Prostate gland (tissue), 2 donors: ENCODE results near the gene PAX5. TPM values are rescaled to one million over a fixed set of nuclear protein-coding genes. Genes with fewer than 3 reads are reported as not detected.

Experiments
- DNase-seq: peaks from one replicate; pipeline ENCODE4 v3.0.0-alpha.2; 2019; ENCODE audit warnings: low spot score
- H3K27ac ChIP-seq, 2 donors: fragments of 200-600 bp; sonication (generic); 2 replicates each; pipeline ENCODE4 v1.5.1; 2017 to 2019
- H3K27me3 ChIP-seq: fragments of 200-600 bp; sonication (generic); replicated peaks from 2 replicates; pipeline ENCODE4 v1.5.1; 2019; ENCODE audit not compliant: insufficient read depth
- H3K36me3 ChIP-seq, 2 donors: fragments of 200-600 bp; sonication (generic); 1 replicate in 1 of 2; 2 replicates in 1 of 2; pipeline versions ENCODE4 v1.5.1 to v1.8.1; 2017 to 2019
- H3K4me1 ChIP-seq: fragments of 200-600 bp; sonication (generic); replicated peaks from 2 replicates; pipeline ENCODE4 v1.5.1; 2019
- H3K4me3 ChIP-seq, 2 donors: fragments of 200-600 bp; sonication (generic); 2 replicates each; pipeline ENCODE4 v1.5.1; 2017 to 2019
- H3K9me3 ChIP-seq: fragments of 200-600 bp; sonication (generic); 2 replicates; pipeline ENCODE4 v1.5.1; 2017
- POLR2A ChIP-seq: fragments of 450-650 bp; IDR thresholded peaks from one replicate; pipeline ENCODE4 v1.6.1; 2016; ENCODE audit warnings: antibody characterized with exemption, mild to moderate bottlenecking
- POLR2AphosphoS5 ChIP-seq: sonication (generic); formaldehyde crosslinking; IDR thresholded peaks from one replicate; pipeline ENCODE4 v1.6.1; 2017; ENCODE audit warnings: antibody characterized with exemption
- WGBS: methylation state at CpG from one replicate; pipeline ENCODE4 v1.1.5; 2018; 5-methylcytosine and 5-hydroxymethylcytosine counted together
- intact Hi-C: fragments of 100-400 bp; cut with DNase I; formaldehyde crosslinking; loops from one replicate; pipeline ENCODE4 v1.14.2; 2022
- total RNA-seq, 2 donors: library from RNA; depleted of rRNA; stranded (reverse); fragments of >200 nt; gene quantifications; one replicate each; pipeline ENCODE4 v1.1.0, GENCODE V29; 2016
- TF ChIP-seq, protein P1 (sequence below), 4 experiments: fragments of 200-600 bp in 2 of 4; fragments of 450-650 bp in 2 of 4; sonication (generic) in 2 of 4; IDR thresholded peaks; 1 replicate in 3 of 4; 2 replicates in 1 of 4; pipeline ENCODE4 v1.5.1; 2016 to 2019; ENCODE audit warnings: antibody characterized with exemption in 4 of 4, mild to moderate bottlenecking in 2 of 4, moderate library complexity in 2 of 4

The PAX5 gene
- total RNA-seq, 2 donors from 2014 or later = 0.05 to 0.11 TPM

GRCh38 chr9:36895744-36896260 lies 138.3 kb downstream of the PAX5 start:
- H3K4me3 ChIP-seq = no peak overlapping the region
- H3K27me3 ChIP-seq = peaks cover 2% of the 10 kb centered on the region
- intact Hi-C loops = no loop called here
- H3K27ac ChIP-seq = no peak overlapping the region
- WGBS = 66% methylated on average over 5 of the region's 5 CpGs
- DNase-seq = no peak
- H3K36me3 ChIP-seq = no peaks in the 10 kb centered on the region
- no peaks in the 10 kb centered on the region for H3K9me3 ChIP-seq
- TF ChIP-seq POLR2AphosphoS5 (no peak), POLR2A (no peak)
- TF ChIP-seq, protein P1, sequence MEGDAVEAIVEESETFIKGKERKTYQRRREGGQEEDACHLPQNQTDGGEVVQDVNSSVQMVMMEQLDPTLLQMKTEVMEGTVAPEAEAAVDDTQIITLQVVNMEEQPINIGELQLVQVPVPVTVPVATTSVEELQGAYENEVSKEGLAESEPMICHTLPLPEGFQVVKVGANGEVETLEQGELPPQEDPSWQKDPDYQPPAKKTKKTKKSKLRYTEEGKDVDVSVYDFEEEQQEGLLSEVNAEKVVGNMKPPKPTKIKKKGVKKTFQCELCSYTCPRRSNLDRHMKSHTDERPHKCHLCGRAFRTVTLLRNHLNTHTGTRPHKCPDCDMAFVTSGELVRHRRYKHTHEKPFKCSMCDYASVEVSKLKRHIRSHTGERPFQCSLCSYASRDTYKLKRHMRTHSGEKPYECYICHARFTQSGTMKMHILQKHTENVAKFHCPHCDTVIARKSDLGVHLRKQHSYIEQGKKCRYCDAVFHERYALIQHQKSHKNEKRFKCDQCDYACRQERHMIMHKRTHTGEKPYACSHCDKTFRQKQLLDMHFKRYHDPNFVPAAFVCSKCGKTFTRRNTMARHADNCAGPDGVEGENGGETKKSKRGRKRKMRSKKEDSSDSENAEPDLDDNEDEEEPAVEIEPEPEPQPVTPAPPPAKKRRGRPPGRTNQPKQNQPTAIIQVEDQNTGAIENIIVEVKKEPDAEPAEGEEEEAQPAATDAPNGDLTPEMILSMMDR (IDR thresholded peaks at IDR 0.05) = no peak
- no peaks in the 10 kb centered on the region for H3K4me1 ChIP-seq

DNA sequence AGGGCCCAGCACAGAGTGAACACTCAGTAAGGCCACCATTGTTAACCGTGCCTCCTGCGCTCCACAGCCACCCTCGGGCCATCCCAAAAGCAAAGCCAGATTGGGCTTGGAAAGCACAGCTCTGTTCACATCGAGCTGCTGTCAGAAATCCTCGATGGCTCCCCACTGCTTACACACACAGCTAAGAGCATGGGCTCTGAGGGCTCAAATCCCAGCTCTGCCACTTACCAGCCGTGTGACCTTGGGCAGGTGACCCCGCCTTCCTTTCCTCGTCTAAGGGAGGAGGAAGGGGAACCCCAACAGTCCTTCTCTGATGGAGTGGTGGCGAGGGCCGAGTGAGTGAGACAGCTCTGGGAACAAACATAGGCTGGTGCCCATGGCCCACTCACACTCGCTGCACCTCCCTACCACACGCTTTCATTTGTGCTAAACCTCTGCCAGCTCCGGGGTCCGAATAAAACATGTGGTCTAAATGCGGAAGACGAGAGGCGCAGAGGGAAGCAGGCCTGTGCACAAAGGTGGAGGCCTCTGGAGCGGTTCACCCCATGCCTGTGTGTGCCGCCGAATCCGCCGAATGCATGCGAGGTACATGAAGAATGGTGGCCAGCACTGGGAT lies 139.3 kb downstream of the PAX5 start:
- TF ChIP-seq POLR2AphosphoS5 = no peak
- TF ChIP-seq, protein P1 (IDR thresholded peaks at IDR 0.05) = no peak
- TF ChIP-seq POLR2A = no peak
- WGBS = 93% methylated on average over 23 of the region's 23 CpGs

DNA sequence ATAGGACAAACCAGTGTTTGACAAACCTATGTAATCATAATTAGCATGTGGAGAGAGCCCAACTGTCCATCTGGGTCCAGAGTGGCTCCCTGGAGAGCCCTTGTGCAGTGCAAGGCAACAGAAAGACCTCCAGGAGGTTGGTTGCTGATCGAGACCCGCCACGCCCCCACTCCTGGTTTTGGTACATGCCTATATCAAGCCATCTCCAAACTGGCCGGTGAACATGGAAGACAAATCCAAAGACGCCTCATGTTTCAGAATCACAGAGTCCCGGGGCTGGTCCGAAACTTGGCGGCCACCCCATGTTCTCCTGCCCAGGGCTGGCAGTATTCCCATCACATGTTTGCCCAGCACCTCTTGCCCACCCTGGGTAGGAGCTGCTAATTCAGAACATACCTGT lies 140.2 kb downstream of the PAX5 start:
- 55% methylated on average over 8 of the region's 8 CpGs for WGBS
- Histone ChIP-seq H3K9me3 (no peaks in the 10 kb centered on the region), H3K4me1 (no peaks in the 10 kb centered on the region), H3K36me3 (no peaks in the 10 kb centered on the region), H3K4me3 (no peak overlapping the region), H3K27ac (no peak overlapping the region), H3K27me3 (peaks cover 2% of the 10 kb centered on the region)
- intact Hi-C loops = no loop called here
- DNase-seq = no peak
- TF ChIP-seq POLR2A (no peak), POLR2AphosphoS5 (no peak)
- TF ChIP-seq, protein P1 (IDR thresholded peaks at IDR 0.05) = no peak

More for the DNA sequence above, 139.3 kb downstream of the PAX5 start:
- Histone ChIP-seq H3K36me3 (no peaks in the 10 kb centered on the region), H3K4me1 (no peaks in the 10 kb centered on the region), H3K4me3 (no peak overlapping the region), H3K27ac (no peak overlapping the region), H3K9me3 (no peaks in the 10 kb centered on the region), H3K27me3 (peaks cover 2% of the 10 kb centered on the region)
- no peak for DNase-seq
- intact Hi-C loops = no loop called here

- Histone ChIP-seq H3K9me3 (no peaks in the 10 kb centered on the region), H3K4me3 (no peak overlapping the region), H3K27me3 (peaks cover 2% of the 10 kb centered on the region), H3K27ac (no peak overlapping the region), H3K4me1 (no peaks in the 10 kb centered on the region), H3K36me3 (no peaks in the 10 kb centered on the region)
- TF ChIP-seq POLR2A (no peak), POLR2AphosphoS5 (no peak)
- TF ChIP-seq, protein P1 (IDR thresholded peaks at IDR 0.05) = no peak
- DNase-seq = no peak
- intact Hi-C loops = no loop called here
- 63% methylated on average over 8 of the region's 8 CpGs for WGBS
These were observed 140.9 kb downstream of the PAX5 start for GRCh38 chr9:36893184-36893583.

- no peaks in the 10 kb centered on the region for H3K36me3 ChIP-seq
- WGBS = 60% methylated on average over 4 of the region's 4 CpGs
- H3K4me1 ChIP-seq = no peaks in the 10 kb centered on the region
- no peak for TF ChIP-seq POLR2AphosphoS5
- TF ChIP-seq POLR2A = no peak
- TF ChIP-seq, protein P1 (IDR thresholded peaks at IDR 0.05) = no peak
- intact Hi-C loops = no loop called here
- H3K9me3 ChIP-seq = no peaks in the 10 kb centered on the region
- H3K27ac ChIP-seq = no peak overlapping the region
- no peak overlapping the region for H3K4me3 ChIP-seq
- H3K27me3 ChIP-seq = peaks cover 2% of the 10 kb centered on the region
- no peak for DNase-seq
These were observed 141.8 kb downstream of the PAX5 start for GRCh38 chr9:36892279-36892678.
